GM18517 (cell line): ENCODE measurements around the gene CLECL1.
"Not testable (repeated sequence)": the region's sequence is repeated elsewhere in the genome, so short reads cannot be mapped to it uniquely, and the experiment has no call there.

Experiments used
- ATAC-seq: cut with Tn5 transposase; IDR thresholded peaks from one replicate; pipeline ENCODE4 v1.9.1; 2021; ENCODE audit warnings: mild to moderate bottlenecking, moderate library complexity; ENCODE audit not compliant: unreplicated experiment

The CLECL1 gene

GRCh38 chr12:9752145-9752933 lies 19.4 kb upstream of the CLECL1 start:
- ATAC-seq = no peak

GRCh38 chr12:9751204-9752144 lies 18.6 kb upstream of the CLECL1 start:
- no peak for ATAC-seq

- peak; percentile 63 for ATAC-seq
These were observed 17.6 kb upstream of the CLECL1 start for GRCh38 chr12:9750276-9751203.

GRCh38 chr12:9749640-9750039 lies 16.7 kb upstream of the CLECL1 start:
- no peak for ATAC-seq

- ATAC-seq = no peak
These were observed 12.3 kb upstream of the CLECL1 start for GRCh38 chr12:9745199-9745598.

GRCh38 chr12:9742661-9743060 lies 9.8 kb upstream of the CLECL1 start:
- ATAC-seq = no peak

- peak; percentile 76 for ATAC-seq
These were observed 8.8 kb upstream of the CLECL1 start for GRCh38 chr12:9741726-9742125.

GRCh38 chr12:9740106-9740750 lies 7.3 kb upstream of the CLECL1 start:
- ATAC-seq = no peak

- ATAC-seq = not testable (repeated sequence)
These were observed 6.7 kb upstream of the CLECL1 start for GRCh38 chr12:9739404-9740105.

- ATAC-seq = not testable (repeated sequence)
These were observed 6.0 kb upstream of the CLECL1 start for GRCh38 chr12:9738905-9739304.

GRCh38 chr12:9736936-9737705 lies 4.2 kb upstream of the CLECL1 start:
- ATAC-seq = no peak

- ATAC-seq = no peak
These were observed 2.7 kb upstream of the CLECL1 start for GRCh38 chr12:9735601-9736000.

- peak; percentile 38 for ATAC-seq
These were observed 1.1 kb downstream of the CLECL1 start for GRCh38 chr12:9731797-9732196.

- no peak for ATAC-seq
These were observed 1.5 kb downstream of the CLECL1 start for GRCh38 chr12:9731393-9731792.

- ATAC-seq = no peak
These were observed 2.3 kb downstream of the CLECL1 start for GRCh38 chr12:9730591-9730990.

- no peak for ATAC-seq
These were observed 2.9 kb downstream of the CLECL1 start for GRCh38 chr12:9730011-9730410.

GRCh38 chr12:9729082-9729481 lies 3.8 kb downstream of the CLECL1 start:
- no peak for ATAC-seq

- no peak for ATAC-seq
These were observed 5.1 kb downstream of the CLECL1 start for GRCh38 chr12:9727813-9728212.
